Measurements from ENCODE around the gene MXRA8.

Gene MXRA8

DNA sequence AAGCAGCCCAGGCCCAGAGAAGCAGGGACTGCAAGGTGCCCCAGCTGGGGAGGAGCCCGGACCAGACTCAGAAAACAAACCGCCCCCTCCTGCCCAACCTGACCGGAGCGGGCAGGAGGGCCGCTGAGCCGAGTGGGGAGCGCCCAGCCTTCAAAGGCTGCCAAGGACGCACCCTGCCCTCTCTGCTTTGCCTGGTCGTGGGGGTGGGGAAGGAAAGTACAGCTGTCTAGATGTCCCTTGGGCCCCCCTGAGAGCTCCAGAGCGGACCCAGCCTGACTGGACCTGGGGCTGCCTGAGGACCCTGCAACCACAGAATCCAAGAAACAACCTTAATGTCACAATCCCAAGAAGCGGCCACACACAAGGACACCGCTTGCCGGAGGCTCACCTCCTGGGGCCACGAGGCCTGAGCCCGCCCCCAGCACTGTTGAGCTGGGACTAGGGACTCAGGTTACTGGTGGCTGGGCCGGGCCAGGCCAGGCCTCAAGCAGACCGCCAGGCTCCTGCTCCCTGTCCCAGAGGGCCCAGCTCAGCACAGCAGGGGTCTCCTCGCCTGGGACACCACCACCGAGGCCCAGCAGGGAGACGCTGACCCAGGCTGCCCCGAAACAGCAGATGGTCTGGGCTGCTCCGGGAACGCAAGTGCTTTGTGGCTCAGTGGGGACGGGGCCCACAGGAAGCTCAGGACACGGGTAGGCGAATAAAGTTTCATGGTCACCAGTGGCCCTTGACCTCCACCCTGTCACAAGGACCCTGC is 10.5 kb downstream of the MXRA8 start:
- H3K4me1 ChIP-seq = peaks cover 18% of the 10 kb centered on the region
- TF ChIP-seq, protein P1, sequence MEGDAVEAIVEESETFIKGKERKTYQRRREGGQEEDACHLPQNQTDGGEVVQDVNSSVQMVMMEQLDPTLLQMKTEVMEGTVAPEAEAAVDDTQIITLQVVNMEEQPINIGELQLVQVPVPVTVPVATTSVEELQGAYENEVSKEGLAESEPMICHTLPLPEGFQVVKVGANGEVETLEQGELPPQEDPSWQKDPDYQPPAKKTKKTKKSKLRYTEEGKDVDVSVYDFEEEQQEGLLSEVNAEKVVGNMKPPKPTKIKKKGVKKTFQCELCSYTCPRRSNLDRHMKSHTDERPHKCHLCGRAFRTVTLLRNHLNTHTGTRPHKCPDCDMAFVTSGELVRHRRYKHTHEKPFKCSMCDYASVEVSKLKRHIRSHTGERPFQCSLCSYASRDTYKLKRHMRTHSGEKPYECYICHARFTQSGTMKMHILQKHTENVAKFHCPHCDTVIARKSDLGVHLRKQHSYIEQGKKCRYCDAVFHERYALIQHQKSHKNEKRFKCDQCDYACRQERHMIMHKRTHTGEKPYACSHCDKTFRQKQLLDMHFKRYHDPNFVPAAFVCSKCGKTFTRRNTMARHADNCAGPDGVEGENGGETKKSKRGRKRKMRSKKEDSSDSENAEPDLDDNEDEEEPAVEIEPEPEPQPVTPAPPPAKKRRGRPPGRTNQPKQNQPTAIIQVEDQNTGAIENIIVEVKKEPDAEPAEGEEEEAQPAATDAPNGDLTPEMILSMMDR (IDR thresholded peaks at IDR 0.05; ENCODE audit: low read depth, low read length) = no peak
- H3K4me3 ChIP-seq (ENCODE audit: low read depth, low read length) = peak overlapping the region; percentile 86
- no peaks in the 10 kb centered on the region for H3K27me3 ChIP-seq
- no peaks in the 10 kb centered on the region for H3K9me3 ChIP-seq
- peak; percentile 52 for DNase-seq
- no peaks in the 10 kb centered on the region for H3K36me3 ChIP-seq

DNA sequence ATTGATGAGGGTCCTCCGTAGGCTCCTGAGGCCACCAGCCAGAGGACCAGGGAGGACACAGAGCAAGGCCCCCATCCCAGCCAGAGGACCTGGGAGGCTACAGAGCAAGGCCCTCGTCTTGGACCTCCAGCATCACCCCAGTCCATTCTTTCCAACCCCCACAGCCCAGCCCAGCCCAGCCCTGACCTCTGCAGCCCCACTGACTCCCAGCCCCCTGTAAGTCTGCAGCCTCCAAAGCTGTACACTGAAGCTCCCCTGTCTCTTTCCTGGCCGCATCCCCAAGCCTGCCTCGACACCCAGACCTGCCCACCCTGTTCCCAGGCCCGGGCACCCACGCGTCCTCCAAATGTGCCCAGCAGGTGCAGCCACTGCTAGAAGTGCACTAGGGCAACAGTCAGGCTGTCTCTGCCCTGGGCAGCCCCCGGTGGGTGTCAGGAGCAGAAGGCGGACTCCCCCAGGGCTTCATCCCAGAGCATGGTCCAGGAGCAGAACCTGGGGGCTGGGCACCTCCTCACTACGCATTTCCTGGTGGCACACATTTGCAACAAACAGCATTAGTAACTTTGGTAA is 11.2 kb downstream of the MXRA8 start:
- TF ChIP-seq, protein P1 (IDR thresholded peaks at IDR 0.05; ENCODE audit: low read depth, low read length) = no peak
- no peak for DNase-seq
- peaks cover under 1% of the 10 kb centered on the region; the same call in 1 of the 2 replicates for H3K36me3 ChIP-seq
- no peaks in the 10 kb centered on the region for H3K27me3 ChIP-seq
- H3K4me3 ChIP-seq (ENCODE audit: low read depth, low read length) = peak overlapping the region; percentile 86
- H3K9me3 ChIP-seq = no peaks in the 10 kb centered on the region
- H3K4me1 ChIP-seq = peaks cover 10% of the 10 kb centered on the region

DNA sequence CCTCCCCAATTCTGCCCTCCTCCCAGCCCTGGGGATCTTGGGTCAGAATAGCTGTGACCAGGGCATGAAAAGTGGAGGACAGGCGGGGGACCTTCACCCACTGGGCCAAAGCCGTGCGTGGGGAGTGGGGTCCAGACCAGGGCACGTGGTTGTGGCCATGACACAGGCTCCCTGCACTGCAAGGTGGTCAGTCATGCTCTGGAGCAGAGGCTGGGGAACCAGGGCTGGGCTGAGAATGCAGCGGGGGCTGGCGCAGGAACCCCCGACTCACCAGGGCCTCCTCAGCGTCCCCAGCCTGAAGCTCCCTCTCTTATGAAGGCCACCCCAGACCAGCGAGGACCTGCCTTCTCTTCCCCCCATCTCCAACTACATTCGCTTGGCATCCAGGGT is 11.9 kb downstream of the MXRA8 start:
- no peaks in the 10 kb centered on the region for H3K27me3 ChIP-seq
- peaks cover 6% of the 10 kb centered on the region for H3K36me3 ChIP-seq
- peaks cover 4% of the 10 kb centered on the region for H3K4me1 ChIP-seq
- H3K9me3 ChIP-seq = no peaks in the 10 kb centered on the region
- TF ChIP-seq, protein P1 (IDR thresholded peaks at IDR 0.05; ENCODE audit: low read depth, low read length) = no peak
- DNase-seq = no peak
- no peak overlapping the region for H3K4me3 ChIP-seq (ENCODE audit: low read depth, low read length)

DNA sequence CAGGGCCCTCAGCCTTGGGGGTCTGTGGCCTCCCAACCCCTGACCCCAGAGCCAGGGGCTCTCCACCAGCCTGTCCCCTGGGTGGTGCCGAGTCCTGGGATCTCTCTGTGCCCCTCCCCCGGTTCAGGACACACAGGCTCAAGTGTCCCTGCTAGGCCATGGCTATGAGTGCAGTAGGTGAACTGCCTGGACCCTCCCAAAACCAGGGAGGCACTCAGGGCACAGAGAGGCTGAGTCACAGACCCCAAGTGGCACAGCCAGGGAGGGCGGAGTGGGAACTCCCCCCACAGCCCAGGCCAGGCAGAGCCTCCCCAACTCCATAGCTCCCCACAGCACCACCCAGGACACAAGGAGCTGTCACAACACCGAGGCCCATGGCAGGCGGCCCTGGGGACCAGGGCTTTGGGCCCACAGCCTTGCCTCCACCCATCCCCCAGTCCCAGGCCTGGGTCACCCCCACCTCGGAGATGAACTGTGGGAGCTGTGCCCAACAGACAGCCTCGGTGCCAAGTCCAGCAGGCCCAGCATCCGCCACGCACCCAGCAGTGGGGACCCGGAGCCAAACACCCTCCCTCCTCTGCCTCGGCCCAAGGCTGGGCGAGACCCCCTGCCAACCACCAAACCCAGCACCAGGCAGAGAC is 12.4 kb downstream of the MXRA8 start:
- H3K27me3 ChIP-seq = no peaks in the 10 kb centered on the region
- no peak overlapping the region for H3K4me3 ChIP-seq (ENCODE audit: low read depth, low read length)
- TF ChIP-seq, protein P1 (IDR thresholded peaks at IDR 0.05; ENCODE audit: low read depth, low read length) = no peak
- H3K36me3 ChIP-seq = peaks cover 12% of the 10 kb centered on the region
- DNase-seq = no peak
- peaks cover 3% of the 10 kb centered on the region; the same call in 1 of the 2 replicates for H3K4me1 ChIP-seq
- no peaks in the 10 kb centered on the region for H3K9me3 ChIP-seq

DNA sequence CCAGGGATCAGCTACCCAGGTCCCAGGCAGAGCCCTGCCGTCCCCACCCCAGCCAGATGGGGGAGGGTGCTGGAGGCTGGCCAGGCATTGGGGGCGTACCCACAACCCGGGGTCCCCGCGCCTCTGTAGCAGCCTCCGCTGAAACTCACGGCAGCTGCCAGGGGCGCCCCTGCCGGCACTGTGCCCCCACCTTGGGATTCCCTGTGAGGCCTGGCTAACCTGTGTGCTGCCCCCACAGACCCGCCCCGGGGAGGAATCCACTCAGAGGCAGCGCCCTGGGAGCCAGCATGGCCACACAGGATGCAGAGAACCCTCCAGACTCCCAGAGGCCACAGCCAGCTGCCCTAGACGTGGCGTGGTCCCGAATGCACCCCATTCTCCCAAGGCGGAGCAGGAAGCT is 13.0 kb downstream of the MXRA8 start:
- no peak overlapping the region for H3K4me3 ChIP-seq (ENCODE audit: low read depth, low read length)
- DNase-seq = no peak
- no peaks in the 10 kb centered on the region for H3K9me3 ChIP-seq
- peaks cover 16% of the 10 kb centered on the region for H3K36me3 ChIP-seq
- TF ChIP-seq, protein P1 (IDR thresholded peaks at IDR 0.05; ENCODE audit: low read depth, low read length) = no peak
- peaks cover 3% of the 10 kb centered on the region; the same call in 1 of the 2 replicates for H3K4me1 ChIP-seq
- H3K27me3 ChIP-seq = no peaks in the 10 kb centered on the region

Measured in BE2C (cell line).